OCI-LY1 (cell line): ENCODE measurements around the gene ZC3H13.

Experiments
- EZH2 ChIP-seq: fragments of 200-600 bp; sonication (generic), shearing (Covaris generic); IDR thresholded peaks from 2 replicates; pipeline ENCODE4 v1.8.0; 2017; ENCODE audit warnings: borderline replicate concordance, mixed run types, mild to moderate bottlenecking, antibody characterized with exemption, low read length, moderate library complexity, mixed read lengths
- TF ChIP-seq, protein P1 (sequence below): fragments of 200-600 bp; sonication (generic), shearing (Covaris generic); IDR thresholded peaks from 2 replicates; pipeline ENCODE4 v1.5.1; 2017; ENCODE audit warnings: mild to moderate bottlenecking, antibody characterized with exemption, low read length, moderate library complexity, mixed read lengths

GRCh38 chr13:46102255-46102605 is 49.7 kb upstream of the ZC3H13 start:
- TF ChIP-seq, protein P1, sequence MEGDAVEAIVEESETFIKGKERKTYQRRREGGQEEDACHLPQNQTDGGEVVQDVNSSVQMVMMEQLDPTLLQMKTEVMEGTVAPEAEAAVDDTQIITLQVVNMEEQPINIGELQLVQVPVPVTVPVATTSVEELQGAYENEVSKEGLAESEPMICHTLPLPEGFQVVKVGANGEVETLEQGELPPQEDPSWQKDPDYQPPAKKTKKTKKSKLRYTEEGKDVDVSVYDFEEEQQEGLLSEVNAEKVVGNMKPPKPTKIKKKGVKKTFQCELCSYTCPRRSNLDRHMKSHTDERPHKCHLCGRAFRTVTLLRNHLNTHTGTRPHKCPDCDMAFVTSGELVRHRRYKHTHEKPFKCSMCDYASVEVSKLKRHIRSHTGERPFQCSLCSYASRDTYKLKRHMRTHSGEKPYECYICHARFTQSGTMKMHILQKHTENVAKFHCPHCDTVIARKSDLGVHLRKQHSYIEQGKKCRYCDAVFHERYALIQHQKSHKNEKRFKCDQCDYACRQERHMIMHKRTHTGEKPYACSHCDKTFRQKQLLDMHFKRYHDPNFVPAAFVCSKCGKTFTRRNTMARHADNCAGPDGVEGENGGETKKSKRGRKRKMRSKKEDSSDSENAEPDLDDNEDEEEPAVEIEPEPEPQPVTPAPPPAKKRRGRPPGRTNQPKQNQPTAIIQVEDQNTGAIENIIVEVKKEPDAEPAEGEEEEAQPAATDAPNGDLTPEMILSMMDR = no peak
- TF ChIP-seq EZH2 = no peak
